Measurements from ENCODE around the gene NAV1.

DNA sequence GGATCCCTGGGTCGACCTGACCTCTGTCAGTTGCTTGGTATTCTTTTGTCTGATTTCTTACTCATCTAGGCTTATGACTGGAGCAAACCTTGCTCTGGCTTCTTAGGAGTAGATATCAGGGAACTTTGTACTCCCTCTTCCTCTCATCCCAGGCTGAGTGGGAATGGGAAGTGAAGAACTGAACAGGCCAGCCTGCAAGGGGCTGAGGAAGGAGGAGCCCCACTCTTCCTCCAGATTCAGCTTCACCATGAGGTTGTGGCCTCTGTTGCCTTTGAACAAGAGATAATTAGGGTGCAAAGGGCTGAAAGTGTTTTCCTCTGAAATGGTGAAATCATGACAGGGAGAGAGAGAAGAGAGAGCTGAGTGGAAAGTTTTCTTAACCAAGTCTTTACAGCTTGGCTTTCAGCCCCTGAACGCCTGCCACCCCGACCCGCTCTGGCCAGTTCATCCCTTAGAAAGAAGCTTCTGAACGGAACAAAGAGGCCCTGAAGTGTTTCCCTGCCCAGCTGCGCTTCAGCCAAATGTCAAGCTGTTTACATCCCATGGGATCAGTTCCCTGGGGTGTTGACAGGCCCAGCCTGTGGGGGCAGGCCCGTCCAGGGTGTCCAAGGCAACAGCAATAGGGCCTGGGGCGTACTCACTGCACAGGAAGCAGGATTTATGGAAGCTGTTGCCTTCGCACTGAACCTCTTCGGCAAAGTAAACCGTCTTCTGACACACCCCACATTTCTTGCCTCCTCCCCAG, 43.2 kb upstream of the NAV1 start:
- TF ChIP-seq CTCF (IDR thresholded peaks at IDR 0.05; ENCODE audit: low read depth, low read length, poor library complexity, severe bottlenecking) (no peak), EZH2phosphoT487 (IDR thresholded peaks at IDR 0.05; ENCODE audit: borderline replicate concordance, low read length) (no peak)
